Right ventricle myocardium superior (tissue), 1 donor: ENCODE data around the gene HLCS. TPM values are rescaled to one million over a fixed set of nuclear protein-coding genes. Genes with fewer than 3 reads are reported as not detected.

ENCODE experiments used
- ATAC-seq: fragments of 200-7000 bp; cut with Tn5 transposase; one replicate; pipeline ENCODE4 v1.9.1; 2020; ENCODE audit warnings: mild to moderate bottlenecking; ENCODE audit not compliant: poor library complexity
- DNase-seq: peaks from one replicate; pipeline ENCODE4 v3.0.0-alpha.2; 2020
- intact Hi-C: fragments of 100-400 bp; cut with DNase I; formaldehyde crosslinking; loops from one replicate; pipeline ENCODE4 v1.11.2; 2022
- total RNA-seq: library from RNA; stranded (reverse); fragmentation: NEBNext Ultra II Directional; extraction: Animal tissue kit (Norgen Biotek cat#: 25700); gene quantifications from one replicate; pipeline ENCODE4 v1.2.1, GENCODE V29; 2021
- donor health status: DM: no; HTN: yes; CAD: no; lungs with severe emphysema.

Gene HLCS
- total RNA-seq, 1 donor from 2014 or later: 6.3 TPM

- DNase-seq: no peak
Measured at GRCh38 chr21:36708286-36709029, 258.0 kb downstream of the HLCS start.

DNA sequence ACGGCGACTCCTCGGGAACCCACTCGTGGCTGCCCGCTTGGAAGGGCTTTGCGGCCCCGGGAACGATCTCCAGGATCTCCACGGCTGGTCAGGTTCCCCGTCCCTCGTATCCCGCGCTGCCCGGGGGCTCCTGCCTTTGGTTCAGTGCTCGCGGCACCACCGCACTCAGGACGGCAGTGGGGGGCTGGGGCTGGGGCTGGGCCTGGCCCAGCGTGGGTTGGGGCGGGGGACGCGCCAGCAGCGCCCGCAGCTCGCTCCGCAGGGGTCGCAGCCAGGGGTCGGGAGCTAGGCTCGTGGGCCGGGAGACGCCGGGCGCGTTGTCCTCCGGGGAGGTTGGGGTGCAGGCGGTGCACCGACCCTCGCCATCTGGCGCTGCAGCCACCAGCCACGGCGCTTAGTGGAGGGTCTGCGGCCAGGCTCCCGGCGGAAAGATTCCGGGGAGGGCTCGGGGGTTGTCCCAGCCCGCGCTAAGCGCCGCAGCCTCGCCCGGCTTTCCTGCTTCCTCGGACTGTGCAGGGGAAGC, 258.6 kb downstream of the HLCS start:
- intact Hi-C loops: no loop called here
- DNase-seq: no peak
- ATAC-seq: no peak

More at GRCh38 chr21:36708286-36709029, 258.0 kb downstream of the HLCS start:
- no peak for ATAC-seq
- intact Hi-C loops: no loop called here

- intact Hi-C loops: no loop called here
- no peak for ATAC-seq
- DNase-seq: no peak
Measured at GRCh38 chr21:36706951-36707762, 259.3 kb downstream of the HLCS start.

- no peak for DNase-seq
Measured at GRCh38 chr21:36706482-36706852, 260.0 kb downstream of the HLCS start.

DNA sequence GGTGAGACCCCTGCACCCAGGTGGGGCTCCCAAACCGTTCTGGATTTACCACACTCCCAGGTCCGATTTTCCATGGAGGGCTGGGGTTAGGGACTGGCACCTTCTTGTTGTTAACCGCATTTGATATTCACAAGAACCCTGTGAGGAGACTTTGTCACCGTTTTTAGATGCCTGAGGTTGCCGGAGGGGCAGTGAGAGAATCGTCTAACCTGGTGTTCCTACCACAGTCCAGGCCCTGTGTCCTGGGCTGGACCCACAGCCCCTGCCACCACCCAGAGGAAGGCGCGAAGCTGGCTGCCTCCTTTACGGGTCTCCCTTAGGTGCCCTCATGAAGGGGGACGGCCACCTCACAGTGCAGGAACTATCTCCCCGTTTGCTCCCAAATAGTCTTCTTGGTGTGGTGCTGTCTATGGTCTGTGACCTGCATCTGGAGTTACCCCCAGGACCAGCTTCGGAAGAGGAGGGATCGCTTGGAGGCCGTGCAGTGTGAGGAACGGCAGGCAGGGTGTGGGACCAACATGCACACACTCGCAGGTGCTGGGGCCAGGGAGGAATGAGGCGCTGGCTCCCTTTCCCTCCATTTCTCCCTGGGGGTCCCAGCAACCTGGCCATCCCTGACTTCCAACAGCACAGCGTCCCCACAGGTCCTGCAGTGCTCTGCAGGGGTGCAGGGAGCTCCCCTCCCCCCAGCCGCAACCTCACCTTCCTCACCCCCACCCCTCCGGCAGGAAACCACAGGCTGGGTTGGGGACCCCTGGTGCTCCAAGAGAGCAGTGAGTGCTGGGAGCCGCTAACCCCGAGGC, 260.6 kb downstream of the HLCS start:
- intact Hi-C loops: no loop called here
- ATAC-seq: no peak
- no peak for DNase-seq

More at GRCh38 chr21:36706482-36706852, 260.0 kb downstream of the HLCS start:
- ATAC-seq: no peak
- intact Hi-C loops: no loop called here

DNA sequence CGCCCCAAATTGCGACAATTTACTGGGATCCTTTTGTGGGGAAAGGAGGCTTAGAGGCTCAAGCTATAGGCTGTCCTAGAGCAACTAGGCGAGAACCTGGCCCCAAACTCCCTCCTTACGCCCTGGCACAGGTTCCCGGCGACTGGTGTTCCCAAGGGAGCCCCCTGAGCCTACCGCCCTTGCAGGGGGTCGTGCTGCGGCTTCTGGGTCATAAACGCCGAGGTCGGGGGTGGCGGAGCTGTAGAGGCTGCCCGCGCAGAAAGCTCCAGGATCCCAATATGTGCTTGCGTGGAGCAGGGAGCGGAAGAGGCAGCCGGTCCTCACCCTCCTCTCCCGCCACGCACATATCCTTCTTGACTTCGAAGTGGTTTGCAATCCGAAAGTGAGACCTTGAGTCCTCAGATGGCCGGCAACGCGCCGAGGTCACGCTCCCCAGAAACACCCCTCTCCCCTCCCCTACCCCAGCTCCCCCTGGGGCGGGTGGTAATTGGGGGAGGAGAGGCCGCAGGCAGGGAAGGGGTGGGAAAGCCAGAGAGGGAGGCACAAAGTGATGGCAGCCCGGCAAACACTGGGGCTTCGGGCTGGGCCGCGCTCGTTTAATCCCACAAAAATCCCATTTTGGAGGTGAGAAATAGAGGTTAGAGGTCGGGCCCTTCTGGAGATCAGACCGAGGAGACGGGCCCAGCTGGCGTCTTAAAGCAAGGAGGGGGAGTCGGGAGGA, 261.4 kb downstream of the HLCS start:
- no peak for DNase-seq
- intact Hi-C loops: no loop called here
- ATAC-seq: no peak

- DNase-seq: no peak
- ATAC-seq: no peak
- intact Hi-C loops: no loop called here
Measured at GRCh38 chr21:36704281-36704957, 262.1 kb downstream of the HLCS start.

DNA sequence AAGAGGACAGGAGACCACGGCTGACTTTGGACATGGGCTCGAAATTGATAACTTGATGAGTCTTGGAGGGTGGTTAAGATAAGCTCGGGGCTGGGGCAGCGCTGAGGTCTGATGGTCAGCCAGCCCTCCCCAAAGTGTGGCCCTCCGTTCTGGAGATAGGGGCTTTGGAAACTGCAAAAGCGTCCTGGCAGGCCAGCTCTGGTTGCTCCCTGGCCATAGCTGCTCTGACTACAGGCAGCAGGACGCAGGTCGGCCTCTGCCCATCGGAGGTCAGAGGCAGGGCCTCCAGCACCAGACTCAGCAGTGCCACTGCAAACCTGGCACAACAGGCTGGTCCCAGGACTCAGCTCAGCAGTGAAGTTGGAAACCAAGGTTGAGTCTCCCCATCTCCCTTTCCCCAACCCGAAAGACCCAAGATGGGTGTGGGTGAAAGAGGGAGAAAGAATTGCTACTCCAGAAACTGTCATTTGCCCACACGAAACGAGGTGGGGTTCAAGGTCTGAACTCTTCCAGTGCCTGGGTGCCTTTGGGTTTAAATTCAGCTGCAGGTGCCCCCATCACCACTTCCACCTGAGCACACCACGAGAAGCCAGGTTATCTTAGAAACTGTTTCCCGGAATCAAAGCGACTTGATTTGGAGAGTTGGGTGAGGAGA, 262.7 kb downstream of the HLCS start:
- DNase-seq (no peak), ATAC-seq (no peak)
- intact Hi-C loops: no loop called here

- intact Hi-C loops: no loop called here
- ATAC-seq (no peak), DNase-seq (no peak)
Measured at GRCh38 chr21:36703123-36703522, 263.3 kb downstream of the HLCS start.

DNA sequence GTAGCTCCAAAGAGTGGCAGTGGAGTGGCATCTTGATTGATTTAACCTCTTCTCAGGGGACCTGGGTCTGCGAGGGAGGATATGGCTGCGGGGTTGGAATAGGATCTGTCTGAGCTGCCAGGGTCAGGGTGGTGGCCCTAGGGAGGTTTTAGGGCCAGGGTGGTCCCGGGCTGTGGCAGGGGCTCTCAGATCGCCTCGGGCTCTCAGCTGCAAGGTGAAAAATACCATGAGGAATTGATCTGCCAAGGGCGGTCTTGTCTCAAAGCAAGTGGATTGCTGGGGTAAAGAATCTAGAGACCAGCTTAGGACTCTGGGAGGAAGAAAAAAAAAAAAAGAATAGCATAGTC, 263.9 kb downstream of the HLCS start:
- ATAC-seq (no peak), DNase-seq (no peak)
- intact Hi-C loops: no loop called here

GRCh38 chr21:36701756-36702621, 264.5 kb downstream of the HLCS start:
- intact Hi-C loops: no loop called here
- no peak for DNase-seq
- ATAC-seq: no peak

GRCh38 chr21:36700971-36701755, 265.3 kb downstream of the HLCS start:
- DNase-seq (no peak), ATAC-seq (no peak)

More at GRCh38 chr21:36700971-36701755, 265.3 kb downstream of the HLCS start:
- intact Hi-C loops: no loop called here
